ENCODE results near the gene EHMT1.

DNA sequence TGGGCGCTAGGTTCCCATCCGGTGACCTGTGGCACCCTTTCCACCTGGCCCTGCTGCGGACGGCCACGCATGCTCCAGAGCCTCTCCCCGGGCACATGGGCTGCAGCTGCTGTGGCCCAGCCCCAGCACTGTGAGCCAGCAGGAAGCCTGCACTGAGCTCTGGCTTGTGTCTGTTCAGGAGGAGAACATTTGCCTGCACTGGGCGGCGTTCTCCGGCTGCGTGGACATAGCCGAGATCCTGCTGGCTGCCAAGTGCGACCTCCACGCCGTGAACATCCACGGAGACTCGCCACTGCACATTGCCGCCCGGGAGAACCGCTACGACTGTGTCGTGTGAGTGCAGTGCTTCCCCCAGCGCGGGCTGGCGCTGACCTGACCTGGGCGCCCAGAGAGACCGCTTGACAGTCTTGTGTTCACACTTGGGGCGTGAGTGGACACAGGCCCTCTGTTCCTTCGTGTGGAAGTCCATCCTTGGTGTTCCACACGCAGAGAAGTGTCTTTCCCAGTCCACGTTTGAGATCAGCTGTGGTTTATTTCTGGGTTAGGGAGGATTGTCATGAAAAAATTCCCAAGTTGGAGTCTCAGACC, 192.6 kb downstream of the EHMT1 start:
- no peak for TF ChIP-seq EZH2 (optimal IDR thresholded peaks at IDR 0.05; ENCODE audit: low read depth, low read length)
- TF ChIP-seq, protein P1, sequence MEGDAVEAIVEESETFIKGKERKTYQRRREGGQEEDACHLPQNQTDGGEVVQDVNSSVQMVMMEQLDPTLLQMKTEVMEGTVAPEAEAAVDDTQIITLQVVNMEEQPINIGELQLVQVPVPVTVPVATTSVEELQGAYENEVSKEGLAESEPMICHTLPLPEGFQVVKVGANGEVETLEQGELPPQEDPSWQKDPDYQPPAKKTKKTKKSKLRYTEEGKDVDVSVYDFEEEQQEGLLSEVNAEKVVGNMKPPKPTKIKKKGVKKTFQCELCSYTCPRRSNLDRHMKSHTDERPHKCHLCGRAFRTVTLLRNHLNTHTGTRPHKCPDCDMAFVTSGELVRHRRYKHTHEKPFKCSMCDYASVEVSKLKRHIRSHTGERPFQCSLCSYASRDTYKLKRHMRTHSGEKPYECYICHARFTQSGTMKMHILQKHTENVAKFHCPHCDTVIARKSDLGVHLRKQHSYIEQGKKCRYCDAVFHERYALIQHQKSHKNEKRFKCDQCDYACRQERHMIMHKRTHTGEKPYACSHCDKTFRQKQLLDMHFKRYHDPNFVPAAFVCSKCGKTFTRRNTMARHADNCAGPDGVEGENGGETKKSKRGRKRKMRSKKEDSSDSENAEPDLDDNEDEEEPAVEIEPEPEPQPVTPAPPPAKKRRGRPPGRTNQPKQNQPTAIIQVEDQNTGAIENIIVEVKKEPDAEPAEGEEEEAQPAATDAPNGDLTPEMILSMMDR (IDR thresholded peaks at IDR 0.05; ENCODE audit: low read length): no peak

Measured in MM.1S (cell line).